HG03558 (cell line): ENCODE measurements around the gene SPATA21.

Experiments
- ATAC-seq: cut with Tn5 transposase; IDR thresholded peaks from one replicate; pipeline ENCODE4 v1.9.1; 2021; ENCODE audit warnings: moderate number of reproducible peaks; ENCODE audit not compliant: unreplicated experiment; ENCODE audit errors: extremely low read depth

Gene SPATA21

GRCh38 chr1:16425125-16426025, 11.8 kb downstream of the SPATA21 start:
- no peak for ATAC-seq

GRCh38 chr1:16422041-16422440, 15.2 kb downstream of the SPATA21 start:
- no peak for ATAC-seq

- no peak for ATAC-seq
Measured at GRCh38 chr1:16421201-16421600, 16.0 kb downstream of the SPATA21 start.

GRCh38 chr1:16420424-16421118, 16.7 kb downstream of the SPATA21 start:
- ATAC-seq, result no peak

GRCh38 chr1:16418823-16419425, 18.3 kb downstream of the SPATA21 start:
- ATAC-seq, result no peak

- ATAC-seq, result no peak
Measured at GRCh38 chr1:16413191-16413590, 24.0 kb downstream of the SPATA21 start.

GRCh38 chr1:16410803-16411202, 26.4 kb downstream of the SPATA21 start:
- ATAC-seq, result no peak

GRCh38 chr1:16409536-16410152, 27.6 kb downstream of the SPATA21 start:
- no peak for ATAC-seq

GRCh38 chr1:16406868-16407267, 30.4 kb downstream of the SPATA21 start:
- no peak for ATAC-seq

- no peak for ATAC-seq
Measured at GRCh38 chr1:16405441-16405840, 31.8 kb downstream of the SPATA21 start.

- no peak for ATAC-seq
Measured at GRCh38 chr1:16402742-16403141, 34.5 kb downstream of the SPATA21 start.

GRCh38 chr1:16398371-16398953, 38.8 kb downstream of the SPATA21 start:
- ATAC-seq, result no peak

- no peak for ATAC-seq
Measured at GRCh38 chr1:16397120-16397519, 40.1 kb downstream of the SPATA21 start.

GRCh38 chr1:16396591-16396990, 40.6 kb downstream of the SPATA21 start:
- no peak for ATAC-seq

GRCh38 chr1:16394977-16395376, 42.2 kb downstream of the SPATA21 start:
- no peak for ATAC-seq

GRCh38 chr1:16393570-16394521, 43.4 kb downstream of the SPATA21 start:
- no peak for ATAC-seq

- ATAC-seq, result no peak
Measured at GRCh38 chr1:16392740-16393569, 44.3 kb downstream of the SPATA21 start.

- ATAC-seq, result no peak
Measured at GRCh38 chr1:16391411-16391810, 45.8 kb downstream of the SPATA21 start.
